Esophagus muscularis mucosa (tissue), 2 donors: ENCODE measurements around the gene RTP5.

ENCODE experiments used
- EP300 ChIP-seq: sonication (generic); formaldehyde crosslinking; IDR thresholded peaks from one replicate; pipeline ENCODE4 v1.6.1; 2017; ENCODE audit warnings: antibody characterized with exemption
- POLR2A ChIP-seq: fragments of 450-650 bp; IDR thresholded peaks from one replicate; pipeline ENCODE4 v1.6.1; 2017; ENCODE audit warnings: antibody characterized with exemption, moderate library complexity, mild to moderate bottlenecking, low read depth

- TF ChIP-seq POLR2A: no peak
- TF ChIP-seq EP300: no peak
Measured at GRCh38 chr2:241895427-241895711, 25.8 kb downstream of the RTP5 start.
